ENCODE data around the gene ANAPC13. TPM values are rescaled to one million over a fixed set of nuclear protein-coding genes. Genes with fewer than 3 reads are reported as not detected.

ANAPC13 gene
- total RNA-seq, 1 experiment from 2014 or later: 19.3 TPM

- Histone ChIP-seq H3K27ac (ENCODE audit: low read length) (no peak overlapping the region), H3K4me2 (ENCODE audit: low read length) (no peak overlapping the region), H3K9me2 (replicated peaks; ENCODE audit: low read length) (no peaks in the 10 kb centered on the region), H3K4me3 (ENCODE audit: low read length) (no peak overlapping the region), H3K9me3 (ENCODE audit: low read length) (no peaks in the 10 kb centered on the region), H2AFZ (ENCODE audit: low read length) (no peak overlapping the region), H3K27me3 (ENCODE audit: low read length) (no peaks in the 10 kb centered on the region), H3K9ac (ENCODE audit: low read length) (no peak overlapping the region), H3K4me1 (ENCODE audit: insufficient read depth, low read length) (no peaks in the 10 kb centered on the region), H4K20me1 (ENCODE audit: low read length) (no peaks in the 10 kb centered on the region), H3K79me2 (ENCODE audit: low read length) (peaks cover 67% of the 10 kb centered on the region), H3K36me3 (ENCODE audit: low read depth, low read length) (peaks cover 5% of the 10 kb centered on the region; the same call in 1 of the 2 replicates), H3F3A (ENCODE audit: low read length, unreplicated experiment) (no peaks in the 10 kb centered on the region)
- no peak for DNase-seq
- ATAC-seq: no peak
- intact Hi-C loops (cut with micrococcal nuclease): loop anchor here (5.0 kb wide), 1 partner anchor 297 kb away; no protein-coding TSS in a partner anchor
- BruUV-seq (replicated peaks): no TSS peak
- ChIA-PET CTCF (no interaction called here), POLR2A (ENCODE audit: unreplicated experiment) (no interaction called here)
- no peak for TF ChIP-seq EZH2phosphoT487 (IDR thresholded peaks at IDR 0.05; ENCODE audit: borderline replicate concordance, low read length)
- TF ChIP-seq EZH2 (IDR thresholded peaks at IDR 0.05; ENCODE audit: low read length, unreplicated experiment): no peak
- no peak for TF ChIP-seq CTCF (conservative IDR thresholded peaks at IDR 0.05; ENCODE audit: low read depth, low read length)
Measured at GRCh38 chr3:134494495-134494894, 8.7 kb upstream of the ANAPC13 start.

GRCh38 chr3:134487406-134487805 lies 1.6 kb upstream of the ANAPC13 start:
- no peak for ATAC-seq
- no peak overlapping the region for H3K27ac ChIP-seq (ENCODE audit: low read length)
- POLR2A ChIA-PET (ENCODE audit: unreplicated experiment): no interaction called here

More at GRCh38 chr3:134487406-134487805, 1.6 kb upstream of the ANAPC13 start:
- Histone ChIP-seq H3K9me2 (replicated peaks; ENCODE audit: low read length) (no peaks in the 10 kb centered on the region), H3F3A (ENCODE audit: low read length, unreplicated experiment) (no peaks in the 10 kb centered on the region), H3K4me2 (ENCODE audit: low read length) (peak overlapping the region; percentile 100), H3K36me3 (ENCODE audit: low read depth, low read length) (no peaks in the 10 kb centered on the region), H3K27me3 (ENCODE audit: low read length) (no peaks in the 10 kb centered on the region), H4K20me1 (ENCODE audit: low read length) (no peaks in the 10 kb centered on the region), H3K79me2 (ENCODE audit: low read length) (peaks cover 83% of the 10 kb centered on the region), H2AFZ (ENCODE audit: low read length) (no peak overlapping the region), H3K9ac (ENCODE audit: low read length) (peak overlapping the region; percentile 95), H3K9me3 (ENCODE audit: low read length) (no peaks in the 10 kb centered on the region), H3K4me1 (ENCODE audit: insufficient read depth, low read length) (peaks cover 33% of the 10 kb centered on the region), H3K4me3 (ENCODE audit: low read length) (peak overlapping the region; percentile 91)
- BruUV-seq (replicated peaks): no TSS peak
- DNase-seq: no peak
- intact Hi-C loops (cut with micrococcal nuclease): no loop called here
- CTCF ChIA-PET: no interaction called here
- TF ChIP-seq EZH2 (IDR thresholded peaks at IDR 0.05; ENCODE audit: low read length, unreplicated experiment) (no peak), CTCF (conservative IDR thresholded peaks at IDR 0.05; ENCODE audit: low read depth, low read length) (no peak), EZH2phosphoT487 (IDR thresholded peaks at IDR 0.05; ENCODE audit: borderline replicate concordance, low read length) (no peak)

All from PC-3 (cell line).